Breast epithelium (tissue), 3 donors: ENCODE measurements around the gene TRAIP.

ENCODE experiments used
- POLR2A ChIP-seq: fragments of 450-650 bp; IDR thresholded peaks from one replicate; pipeline ENCODE4 v1.6.1; 2016; ENCODE audit warnings: antibody characterized with exemption, mild to moderate bottlenecking, moderate library complexity
- POLR2AphosphoS5 ChIP-seq, 3 donors: sonication (generic); formaldehyde crosslinking; IDR thresholded peaks; one replicate each; pipeline ENCODE4 v1.6.1; 2017; ENCODE audit warnings: antibody characterized with exemption in 3 of 3
- TF ChIP-seq, protein P1 (sequence below), 3 donors: fragments of 450-650 bp; IDR thresholded peaks; one replicate each; pipeline ENCODE4 v1.5.1; 2016 to 2017; ENCODE audit warnings: antibody characterized with exemption in 3 of 3, mild to moderate bottlenecking in 3 of 3, moderate library complexity in 3 of 3

DNA sequence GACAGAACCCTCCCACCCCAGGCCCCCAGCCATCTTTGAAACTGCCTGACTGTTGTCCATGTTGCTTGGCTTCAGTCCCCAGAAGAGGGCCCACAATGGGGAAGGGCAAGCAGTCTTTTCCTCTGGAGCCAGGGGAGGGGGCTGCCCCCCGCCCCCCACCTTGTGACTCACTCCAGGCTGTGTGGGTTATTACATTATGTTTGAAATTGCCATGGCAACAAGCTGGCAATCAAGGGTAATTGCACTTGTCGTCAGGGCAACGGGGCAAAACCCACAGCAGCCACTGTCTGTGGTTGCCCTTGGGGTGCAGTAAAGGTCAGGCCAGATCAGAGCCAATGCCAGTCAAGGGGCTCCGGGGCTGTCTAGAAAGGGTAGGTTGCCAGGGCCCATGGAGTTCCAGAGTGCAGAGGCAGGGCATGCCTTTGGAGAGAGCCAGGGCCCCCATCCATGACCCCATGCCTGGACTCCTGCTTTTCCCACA is 16.5 kb upstream of the TRAIP start:
- TF ChIP-seq POLR2A (no peak), POLR2AphosphoS5 (IDR thresholded peaks at IDR 0.05) (no peak)
- TF ChIP-seq, protein P1, sequence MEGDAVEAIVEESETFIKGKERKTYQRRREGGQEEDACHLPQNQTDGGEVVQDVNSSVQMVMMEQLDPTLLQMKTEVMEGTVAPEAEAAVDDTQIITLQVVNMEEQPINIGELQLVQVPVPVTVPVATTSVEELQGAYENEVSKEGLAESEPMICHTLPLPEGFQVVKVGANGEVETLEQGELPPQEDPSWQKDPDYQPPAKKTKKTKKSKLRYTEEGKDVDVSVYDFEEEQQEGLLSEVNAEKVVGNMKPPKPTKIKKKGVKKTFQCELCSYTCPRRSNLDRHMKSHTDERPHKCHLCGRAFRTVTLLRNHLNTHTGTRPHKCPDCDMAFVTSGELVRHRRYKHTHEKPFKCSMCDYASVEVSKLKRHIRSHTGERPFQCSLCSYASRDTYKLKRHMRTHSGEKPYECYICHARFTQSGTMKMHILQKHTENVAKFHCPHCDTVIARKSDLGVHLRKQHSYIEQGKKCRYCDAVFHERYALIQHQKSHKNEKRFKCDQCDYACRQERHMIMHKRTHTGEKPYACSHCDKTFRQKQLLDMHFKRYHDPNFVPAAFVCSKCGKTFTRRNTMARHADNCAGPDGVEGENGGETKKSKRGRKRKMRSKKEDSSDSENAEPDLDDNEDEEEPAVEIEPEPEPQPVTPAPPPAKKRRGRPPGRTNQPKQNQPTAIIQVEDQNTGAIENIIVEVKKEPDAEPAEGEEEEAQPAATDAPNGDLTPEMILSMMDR (IDR thresholded peaks at IDR 0.05) = no peak
